ENCODE data around the gene OLIG2. TPM values are rescaled to one million over a fixed set of nuclear protein-coding genes. Genes with fewer than 3 reads are reported as not detected.

OLIG2 gene
- total RNA-seq, 2 experiments from 2014 or later: not detected

DNA sequence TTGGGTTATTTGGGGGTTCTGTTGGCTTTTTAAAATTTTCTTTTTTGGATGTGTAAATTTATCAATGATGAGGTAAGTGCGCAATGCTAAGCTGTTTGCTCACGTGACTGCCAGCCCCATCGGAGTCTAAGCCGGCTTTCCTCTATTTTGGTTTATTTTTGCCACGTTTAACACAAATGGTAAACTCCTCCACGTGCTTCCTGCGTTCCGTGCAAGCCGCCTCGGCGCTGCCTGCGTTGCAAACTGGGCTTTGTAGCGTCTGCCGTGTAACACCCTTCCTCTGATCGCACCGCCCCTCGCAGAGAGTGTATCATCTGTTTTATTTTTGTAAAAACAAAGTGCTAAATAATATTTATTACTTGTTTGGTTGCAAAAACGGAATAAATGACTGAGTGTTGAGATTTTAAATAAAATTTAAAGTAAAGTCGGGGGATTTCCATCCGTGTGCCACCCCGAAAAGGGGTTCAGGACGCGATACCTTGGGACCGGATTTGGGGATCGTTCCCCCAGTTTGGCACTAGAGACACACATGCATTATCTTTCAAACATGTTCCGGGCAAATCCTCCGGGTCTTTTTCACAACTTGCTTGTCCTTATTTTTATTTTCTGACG, 3.1 kb downstream of the OLIG2 start:
- peak overlapping the region; percentile 26 for H3K4me3 Mint-ChIP-seq
- CTCF ChIA-PET: interaction anchor here (0.6 kb wide), 1 partner anchor 89 kb away, joined by 3 read pairs; no protein-coding TSS in a partner anchor
- no peaks in the 10 kb centered on the region for H3K9me3 Mint-ChIP-seq
- DNase-seq: peak; percentile 46
- intact Hi-C loops (cut with micrococcal nuclease): loop anchor here (5.0 kb wide), 1 partner anchor 168 kb away; no protein-coding TSS in a partner anchor
- no peak overlapping the region for H3K27ac Mint-ChIP-seq
- peaks cover 67% of the 10 kb centered on the region for H3K27me3 Mint-ChIP-seq
- H3K36me3 Mint-ChIP-seq: peaks cover 2% of the 10 kb centered on the region
- POLR2A ChIA-PET: interaction anchor here (0.6 kb wide), 1 partner anchor 641 kb away, joined by 3 read pairs; no protein-coding TSS in a partner anchor
- peaks cover 44% of the 10 kb centered on the region for H3K4me1 Mint-ChIP-seq (ENCODE audit: low read depth)

- POLR2A ChIA-PET: no interaction called here
- Mint-ChIP-seq H3K27ac (no peak overlapping the region), H3K4me3 (no peak overlapping the region), H3K9me3 (no peaks in the 10 kb centered on the region), H3K36me3 (peaks cover 2% of the 10 kb centered on the region), H3K4me1 (ENCODE audit: low read depth) (peaks cover 38% of the 10 kb centered on the region), H3K27me3 (peaks cover 63% of the 10 kb centered on the region)
- DNase-seq: no peak
- intact Hi-C loops (cut with micrococcal nuclease): loop anchor here (5.0 kb wide), 1 partner anchor 168 kb away; no protein-coding TSS in a partner anchor
- CTCF ChIA-PET: interaction anchor here (0.6 kb wide), 1 partner anchor 89 kb away, joined by 3 read pairs; no protein-coding TSS in a partner anchor
Observed at GRCh38 chr21:33029385-33029921, 3.7 kb downstream of the OLIG2 start.

DNA sequence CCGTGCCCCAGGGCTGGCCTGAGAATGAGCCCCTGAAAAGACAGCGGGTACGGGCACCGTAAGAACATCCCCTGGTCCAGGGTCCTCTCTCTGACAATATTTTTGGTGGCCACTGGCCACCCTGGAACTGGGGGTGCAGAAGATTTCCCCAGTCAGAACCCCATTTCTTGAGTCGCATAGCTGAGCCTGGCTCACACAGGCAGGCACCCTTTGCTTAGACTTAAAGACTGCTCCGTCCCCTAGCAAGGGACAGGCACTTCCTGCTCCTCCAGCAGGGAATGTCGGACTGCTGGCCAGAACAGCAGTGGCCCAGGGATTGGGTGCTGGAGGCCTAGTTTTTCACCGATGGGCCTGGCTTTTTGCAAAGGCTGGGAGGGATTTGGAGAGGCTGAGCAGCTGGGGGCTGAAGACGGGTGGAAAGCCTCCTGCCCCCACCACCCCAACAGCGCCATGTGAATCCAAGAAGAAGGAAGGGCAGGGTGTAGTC, 4.3 kb downstream of the OLIG2 start:
- peaks cover 58% of the 10 kb centered on the region for H3K27me3 Mint-ChIP-seq
- ChIA-PET CTCF (no interaction called here), POLR2A (no interaction called here)
- H3K36me3 Mint-ChIP-seq: peaks cover 2% of the 10 kb centered on the region
- no peak for DNase-seq
- H3K4me1 Mint-ChIP-seq (ENCODE audit: low read depth): peaks cover 32% of the 10 kb centered on the region
- H3K27ac Mint-ChIP-seq: no peak overlapping the region
- no peak overlapping the region for H3K4me3 Mint-ChIP-seq
- intact Hi-C loops (cut with micrococcal nuclease): loop anchor here (5.0 kb wide), 1 partner anchor 167 kb away; no protein-coding TSS in a partner anchor
- H3K9me3 Mint-ChIP-seq: no peaks in the 10 kb centered on the region

DNA sequence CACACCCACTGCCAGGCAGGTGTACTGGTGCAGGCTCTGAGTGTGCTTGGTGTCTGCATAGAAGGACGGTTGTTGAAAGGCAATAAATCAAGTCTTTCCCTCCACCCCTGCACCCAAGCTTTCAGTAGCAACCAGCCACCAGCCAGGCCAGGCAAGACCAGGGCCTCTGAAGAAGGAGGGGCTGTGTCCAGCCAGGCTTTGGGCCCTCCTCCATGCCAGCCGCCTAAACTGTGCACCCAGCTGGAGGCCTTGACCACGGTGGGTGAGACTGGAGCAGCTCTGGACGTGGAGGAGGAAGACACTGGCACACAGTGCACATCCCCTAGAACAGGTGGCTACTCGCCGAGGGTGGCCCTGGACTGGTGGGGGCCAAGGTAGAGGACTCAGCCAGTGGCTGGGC, 4.9 kb downstream of the OLIG2 start:
- ChIA-PET POLR2A (no interaction called here), CTCF (no interaction called here)
- Mint-ChIP-seq H3K9me3 (no peaks in the 10 kb centered on the region), H3K4me3 (no peak overlapping the region), H3K36me3 (peaks cover 2% of the 10 kb centered on the region), H3K4me1 (ENCODE audit: low read depth) (peaks cover 30% of the 10 kb centered on the region), H3K27ac (no peak overlapping the region), H3K27me3 (peaks cover 54% of the 10 kb centered on the region)
- DNase-seq: no peak
- intact Hi-C loops (cut with micrococcal nuclease): no loop called here

DNA sequence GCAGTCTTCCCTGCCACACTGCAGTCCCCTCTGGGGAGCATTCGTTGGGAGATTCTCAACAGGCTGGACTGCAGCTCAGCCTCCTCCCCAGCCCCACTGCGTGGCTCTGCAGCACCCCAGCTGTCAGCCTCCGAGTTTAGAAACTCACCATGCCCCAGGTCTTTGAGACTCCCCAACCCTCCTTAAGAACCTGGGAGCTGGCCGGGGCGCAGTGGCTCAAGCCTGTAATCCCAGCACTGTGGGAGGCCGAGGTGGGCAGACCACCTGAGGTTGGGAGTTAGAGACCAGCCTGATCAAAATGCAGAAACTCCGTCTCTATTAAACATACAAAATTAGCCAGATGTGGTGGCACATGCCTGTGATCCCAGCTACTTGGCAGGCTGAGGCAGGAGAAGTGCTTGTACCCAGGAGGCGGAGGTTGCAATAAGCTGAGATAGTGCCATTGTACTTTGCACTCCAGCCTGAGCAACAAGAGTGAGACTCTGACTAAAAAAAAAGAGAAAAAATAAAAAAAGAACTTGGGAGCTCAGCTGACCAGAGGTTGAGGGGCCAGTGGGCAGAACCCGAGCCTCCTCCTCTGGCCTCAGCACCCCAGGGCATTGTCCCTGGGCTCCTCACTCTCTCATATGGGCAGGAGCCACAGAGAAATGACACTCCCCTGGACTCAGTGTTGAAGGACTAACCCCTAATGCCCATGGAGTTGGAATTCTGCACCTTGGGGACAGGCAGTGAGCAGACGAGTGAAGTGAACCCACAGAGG, 5.6 kb downstream of the OLIG2 start:
- Mint-ChIP-seq H3K27ac (no peak overlapping the region), H3K4me3 (no peak overlapping the region)

DNA sequence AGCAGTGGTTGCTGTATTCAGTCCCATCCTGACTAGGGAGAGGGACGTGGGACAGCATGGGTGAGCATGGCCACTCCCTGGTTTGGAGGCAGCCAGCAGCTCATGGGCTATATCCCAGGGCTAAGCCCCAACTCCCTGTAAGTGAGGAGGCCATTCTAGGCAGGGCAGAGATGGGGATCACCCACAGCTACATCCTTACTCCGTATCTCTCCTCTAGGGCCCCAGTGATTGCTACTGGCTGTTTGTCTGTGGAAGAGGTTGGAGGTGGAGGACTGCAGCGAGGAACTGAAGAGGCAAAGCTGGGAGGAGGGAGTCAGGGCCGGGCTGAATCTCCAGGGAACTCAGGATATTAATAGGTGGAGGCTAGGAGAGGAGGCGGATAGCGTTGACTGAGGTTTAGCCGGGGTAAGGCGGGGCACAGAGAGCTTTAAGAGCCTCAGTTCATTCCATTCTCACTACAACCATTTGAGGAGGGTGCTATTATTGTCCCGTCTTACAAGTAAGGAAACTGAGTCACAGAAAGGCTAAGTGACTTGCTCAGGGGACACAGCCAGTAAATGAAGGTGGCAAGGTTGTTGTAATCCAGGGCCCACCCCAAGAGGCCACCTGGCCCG, 6.8 kb downstream of the OLIG2 start:
- H3K4me1 Mint-ChIP-seq (ENCODE audit: low read depth): peaks cover 25% of the 10 kb centered on the region
- no peak overlapping the region for H3K27ac Mint-ChIP-seq
- no peaks in the 10 kb centered on the region for H3K9me3 Mint-ChIP-seq
- H3K36me3 Mint-ChIP-seq: peaks cover 2% of the 10 kb centered on the region
- ChIA-PET CTCF (no interaction called here), POLR2A (no interaction called here)
- H3K4me3 Mint-ChIP-seq: no peak overlapping the region
- peaks cover 39% of the 10 kb centered on the region for H3K27me3 Mint-ChIP-seq
- no peak for DNase-seq
- intact Hi-C loops (cut with micrococcal nuclease): no loop called here

More for the DNA sequence above, 5.6 kb downstream of the OLIG2 start:
- Mint-ChIP-seq H3K9me3 (no peaks in the 10 kb centered on the region), H3K4me1 (ENCODE audit: low read depth) (peaks cover 25% of the 10 kb centered on the region), H3K36me3 (peaks cover 2% of the 10 kb centered on the region), H3K27me3 (peaks cover 47% of the 10 kb centered on the region)
- ChIA-PET CTCF (interaction anchor here (0.6 to 0.7 kb wide), 2 partner anchors 92 to 724 kb away, joined by 3 to 4 read pairs; no protein-coding TSS in a partner anchor), POLR2A (no interaction called here)
- intact Hi-C loops (cut with micrococcal nuclease): no loop called here
- no peak for DNase-seq

GRCh38 chr21:33033094-33033951, 7.6 kb downstream of the OLIG2 start:
- H3K4me3 Mint-ChIP-seq: no peak overlapping the region
- intact Hi-C loops (cut with micrococcal nuclease): no loop called here
- DNase-seq: no peak
- no peaks in the 10 kb centered on the region for H3K9me3 Mint-ChIP-seq
- ChIA-PET CTCF (no interaction called here), POLR2A (no interaction called here)
- H3K27me3 Mint-ChIP-seq: peaks cover 34% of the 10 kb centered on the region
- peaks cover 22% of the 10 kb centered on the region for H3K4me1 Mint-ChIP-seq (ENCODE audit: low read depth)
- peaks cover under 1% of the 10 kb centered on the region for H3K36me3 Mint-ChIP-seq
- H3K27ac Mint-ChIP-seq: no peak overlapping the region

- no peak overlapping the region for H3K4me3 Mint-ChIP-seq
- intact Hi-C loops (cut with micrococcal nuclease): no loop called here
- DNase-seq: no peak
- no peaks in the 10 kb centered on the region for H3K9me3 Mint-ChIP-seq
- no peaks in the 10 kb centered on the region for H3K36me3 Mint-ChIP-seq
- no peak overlapping the region for H3K27ac Mint-ChIP-seq
- ChIA-PET CTCF (no interaction called here), POLR2A (no interaction called here)
- H3K4me1 Mint-ChIP-seq (ENCODE audit: low read depth): peaks cover 17% of the 10 kb centered on the region
- H3K27me3 Mint-ChIP-seq: peaks cover 30% of the 10 kb centered on the region
Observed at GRCh38 chr21:33033961-33034413, 8.3 kb downstream of the OLIG2 start.

- DNase-seq: no peak
- peaks cover 19% of the 10 kb centered on the region for H3K27me3 Mint-ChIP-seq
- no peaks in the 10 kb centered on the region for H3K9me3 Mint-ChIP-seq
- H3K4me3 Mint-ChIP-seq: no peak overlapping the region
- ChIA-PET POLR2A (no interaction called here), CTCF (no interaction called here)
- peaks cover 9% of the 10 kb centered on the region for H3K4me1 Mint-ChIP-seq (ENCODE audit: low read depth)
- intact Hi-C loops (cut with micrococcal nuclease): no loop called here
- no peaks in the 10 kb centered on the region for H3K36me3 Mint-ChIP-seq
- H3K27ac Mint-ChIP-seq: no peak overlapping the region
Observed at GRCh38 chr21:33035147-33035546, 9.4 kb downstream of the OLIG2 start.

DNA sequence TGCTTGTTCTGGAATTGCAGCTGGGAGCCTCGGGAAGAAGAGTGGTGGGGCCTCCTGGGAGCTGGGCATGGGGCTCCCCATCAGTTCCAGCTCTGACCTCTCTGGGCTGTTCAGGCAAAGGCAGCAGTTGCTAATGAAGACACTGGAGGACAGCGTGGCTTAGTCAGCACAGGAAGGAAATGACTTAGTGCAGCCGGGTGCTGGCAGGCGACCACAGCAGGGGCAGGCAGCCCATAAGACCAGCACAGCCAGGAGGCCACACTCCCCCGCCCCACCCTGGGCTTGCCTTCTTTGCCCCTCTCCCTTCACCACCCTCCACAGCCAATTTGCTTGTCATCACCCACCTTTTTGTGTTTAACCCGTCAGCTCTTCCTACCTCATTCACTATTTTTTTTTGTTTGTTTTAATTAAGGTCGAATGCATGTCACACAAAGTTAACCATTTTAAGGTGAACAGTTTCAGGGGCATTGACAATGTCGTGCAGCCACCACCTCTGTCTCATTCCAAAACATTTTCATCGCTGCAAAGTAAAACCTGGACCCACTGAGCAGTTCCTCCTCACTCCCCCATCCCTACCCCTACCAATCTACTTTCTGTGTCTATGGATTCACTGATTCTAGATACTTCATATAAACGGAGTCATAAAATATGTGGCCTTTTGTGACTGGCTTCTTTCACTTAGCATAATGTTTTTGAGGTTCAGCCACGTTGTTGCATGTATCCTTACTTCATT, 10.9 kb downstream of the OLIG2 start:
- peaks cover 18% of the 10 kb centered on the region for H3K27me3 Mint-ChIP-seq
- ChIA-PET CTCF (interaction anchor here (1.4 kb wide), 1 partner anchor 161 kb away, joined by 3 read pairs; no protein-coding TSS in a partner anchor), POLR2A (no interaction called here)
- H3K4me3 Mint-ChIP-seq: no peak overlapping the region
- peaks cover 9% of the 10 kb centered on the region for H3K4me1 Mint-ChIP-seq (ENCODE audit: low read depth)
- intact Hi-C loops (cut with micrococcal nuclease): no loop called here
- H3K36me3 Mint-ChIP-seq: no peaks in the 10 kb centered on the region
- H3K9me3 Mint-ChIP-seq: no peaks in the 10 kb centered on the region
- H3K27ac Mint-ChIP-seq: peak overlapping the region; percentile 40
- peak; percentile 56 for DNase-seq

DNA sequence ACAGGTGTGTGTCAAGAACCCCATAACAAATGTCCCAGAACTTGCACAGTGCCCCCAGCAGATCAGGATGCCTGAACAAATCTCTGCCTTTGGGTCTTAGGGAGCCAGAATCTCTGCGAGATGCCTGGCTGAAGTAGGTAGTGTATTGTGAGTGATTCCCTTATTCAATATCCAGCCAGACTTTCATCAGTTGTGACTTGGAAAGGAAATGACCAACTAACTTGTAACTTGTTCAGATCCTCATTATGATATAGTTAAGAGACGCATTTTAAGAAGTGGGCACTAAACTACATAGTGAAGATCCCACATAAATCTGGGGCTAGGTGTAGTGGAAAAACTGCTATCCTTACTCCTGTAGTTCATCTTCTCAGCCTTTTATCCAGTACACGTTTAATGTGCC, 11.8 kb downstream of the OLIG2 start:
- POLR2A ChIA-PET: no interaction called here
- Mint-ChIP-seq H3K27me3 (peaks cover 15% of the 10 kb centered on the region), H3K27ac (no peak overlapping the region), H3K9me3 (no peaks in the 10 kb centered on the region), H3K4me1 (ENCODE audit: low read depth) (peaks cover 9% of the 10 kb centered on the region), H3K4me3 (no peak overlapping the region), H3K36me3 (no peaks in the 10 kb centered on the region)
- intact Hi-C loops (cut with micrococcal nuclease): no loop called here
- DNase-seq: no peak
- CTCF ChIA-PET: no interaction called here
